Dermis blood vessel endothelial cell (primary cell): Measurements from ENCODE around the gene PCSK6. TPM values are rescaled to one million over a fixed set of nuclear protein-coding genes. Genes with fewer than 3 reads are reported as not detected.
A peak's percentile ranks its signal among the peaks of the same experiment; 100 is the strongest.
"Not testable (repeated sequence)": the region's sequence is repeated elsewhere in the genome, so short reads cannot be mapped to it uniquely, and the experiment has no call there.

Experiments
- DNase-seq: peaks from one replicate; pipeline ENCODE4 v3.0.0; 2010
- total RNA-seq: library from RNA; depleted of rRNA; stranded (reverse); fragments of >200 nt; gene quantifications from 2 replicates; pipeline ENCODE4 v1.2.3, GENCODE V29; 2014

Gene PCSK6
- total RNA-seq, 1 donor from 2014 or later: 24.8 TPM

DNA sequence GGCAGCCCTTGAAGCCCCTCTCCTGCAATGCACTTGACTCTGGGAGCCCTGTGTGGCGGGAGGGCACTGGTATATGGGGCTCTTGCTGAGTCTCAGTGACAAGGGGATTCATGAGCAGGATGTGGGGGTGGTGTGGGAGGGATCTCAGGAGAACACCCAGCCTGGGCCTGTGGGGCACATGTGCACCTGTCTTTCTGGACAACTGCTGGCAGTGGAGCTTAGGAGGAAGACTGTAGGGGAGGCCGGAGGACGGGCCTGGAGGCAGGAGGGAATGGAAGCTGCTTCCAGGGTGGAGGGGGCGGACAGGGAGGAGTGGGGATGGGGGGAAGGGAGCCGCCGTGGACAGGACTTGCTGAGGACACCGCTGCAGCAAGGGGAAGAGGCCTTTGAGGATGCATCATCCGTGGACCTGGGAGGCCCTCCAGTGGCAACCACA is 183.7 kb downstream of the PCSK6 start:
- no peak for DNase-seq

DNA sequence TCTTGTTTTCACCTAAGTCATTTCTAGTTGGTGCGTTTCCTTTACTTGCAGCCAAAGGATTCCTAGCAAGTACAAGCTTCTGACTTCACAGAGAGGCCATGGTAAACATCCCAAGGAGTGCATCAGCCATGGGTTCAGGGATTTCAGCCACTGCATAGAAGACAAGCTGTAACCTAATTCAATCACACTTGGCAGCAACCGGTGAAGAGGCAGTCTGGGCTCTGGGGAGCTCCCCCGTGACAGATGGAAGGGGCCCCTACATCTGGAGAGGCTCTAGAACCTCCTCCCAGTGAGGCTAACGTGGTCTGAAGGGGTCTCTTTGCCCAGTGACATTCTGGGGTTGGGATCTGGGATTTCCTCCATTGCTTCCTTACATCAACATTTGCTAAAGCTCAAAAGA is 186.1 kb downstream of the PCSK6 start:
- DNase-seq: no peak

DNA sequence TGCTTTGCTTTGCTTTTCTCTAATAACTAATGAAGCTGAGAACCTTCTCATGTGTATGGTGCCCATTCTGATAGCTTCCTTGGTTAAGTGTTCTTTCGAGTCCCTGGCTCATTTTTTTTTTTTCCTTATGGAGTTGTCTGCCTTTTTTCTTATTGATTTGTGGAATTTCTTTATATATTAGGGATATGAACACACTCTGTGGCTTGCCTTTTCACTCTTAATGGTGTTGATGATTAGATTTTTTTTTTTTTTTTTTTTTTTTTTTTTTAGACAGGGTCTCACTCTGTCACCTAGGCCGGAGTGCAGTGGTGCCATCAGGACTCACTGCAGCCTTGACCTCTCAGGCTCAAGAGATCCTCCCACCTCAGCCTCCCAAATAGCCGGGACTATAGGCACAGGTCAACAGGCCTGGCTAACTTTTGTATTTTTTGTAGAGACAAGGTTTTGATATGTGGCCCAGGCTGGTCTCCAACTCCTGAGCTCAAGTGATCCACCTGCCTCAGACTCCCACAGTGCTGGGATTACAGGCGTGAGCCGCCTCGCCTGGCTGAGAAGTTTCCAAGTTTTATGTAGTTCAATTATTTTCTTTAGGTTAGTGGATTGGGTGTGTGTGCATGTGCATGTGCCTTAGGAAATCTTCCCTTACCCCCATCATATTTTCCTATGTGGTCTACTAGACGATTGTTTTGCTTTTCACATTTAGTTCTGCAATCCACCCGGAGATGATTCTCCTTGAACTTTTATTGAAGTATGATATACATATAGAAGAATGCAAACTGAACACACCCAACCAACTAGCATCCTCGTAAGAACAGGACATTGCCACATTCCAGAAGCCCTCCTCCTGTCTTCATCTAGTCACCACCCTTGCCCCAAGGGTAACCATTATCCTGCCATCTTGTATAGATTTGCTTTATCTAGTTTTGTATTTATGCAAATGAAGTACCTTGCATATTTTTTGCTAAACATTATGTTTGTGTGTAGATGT is 192.8 kb downstream of the PCSK6 start:
- no peak for DNase-seq

DNA sequence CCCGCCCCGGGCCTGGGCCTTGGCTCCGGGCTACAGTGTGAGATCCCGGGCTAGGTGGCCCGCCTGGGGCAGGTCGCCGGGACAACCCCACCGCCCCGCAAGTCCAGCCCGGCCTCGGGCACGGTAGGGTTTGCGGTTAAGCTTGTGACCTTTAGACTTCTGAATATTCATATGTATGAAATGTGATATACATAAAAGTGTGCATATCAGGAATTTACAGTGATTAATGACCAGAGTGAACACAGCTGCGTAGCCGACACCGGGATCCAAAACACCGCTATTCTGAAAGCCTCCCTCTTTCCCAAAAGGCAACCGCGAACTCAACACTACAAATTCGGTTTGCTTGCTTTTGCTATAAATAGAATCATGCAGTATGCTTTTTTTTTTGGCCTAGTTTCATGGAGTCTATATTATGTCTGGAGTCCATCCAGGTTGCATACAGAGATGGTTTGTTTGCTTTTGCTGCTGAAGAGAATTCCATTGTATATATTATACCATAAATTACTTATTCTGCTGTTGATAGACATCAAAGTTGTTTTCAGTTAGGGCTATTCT is 193.8 kb downstream of the PCSK6 start:
- peak; percentile 17 for DNase-seq

DNA sequence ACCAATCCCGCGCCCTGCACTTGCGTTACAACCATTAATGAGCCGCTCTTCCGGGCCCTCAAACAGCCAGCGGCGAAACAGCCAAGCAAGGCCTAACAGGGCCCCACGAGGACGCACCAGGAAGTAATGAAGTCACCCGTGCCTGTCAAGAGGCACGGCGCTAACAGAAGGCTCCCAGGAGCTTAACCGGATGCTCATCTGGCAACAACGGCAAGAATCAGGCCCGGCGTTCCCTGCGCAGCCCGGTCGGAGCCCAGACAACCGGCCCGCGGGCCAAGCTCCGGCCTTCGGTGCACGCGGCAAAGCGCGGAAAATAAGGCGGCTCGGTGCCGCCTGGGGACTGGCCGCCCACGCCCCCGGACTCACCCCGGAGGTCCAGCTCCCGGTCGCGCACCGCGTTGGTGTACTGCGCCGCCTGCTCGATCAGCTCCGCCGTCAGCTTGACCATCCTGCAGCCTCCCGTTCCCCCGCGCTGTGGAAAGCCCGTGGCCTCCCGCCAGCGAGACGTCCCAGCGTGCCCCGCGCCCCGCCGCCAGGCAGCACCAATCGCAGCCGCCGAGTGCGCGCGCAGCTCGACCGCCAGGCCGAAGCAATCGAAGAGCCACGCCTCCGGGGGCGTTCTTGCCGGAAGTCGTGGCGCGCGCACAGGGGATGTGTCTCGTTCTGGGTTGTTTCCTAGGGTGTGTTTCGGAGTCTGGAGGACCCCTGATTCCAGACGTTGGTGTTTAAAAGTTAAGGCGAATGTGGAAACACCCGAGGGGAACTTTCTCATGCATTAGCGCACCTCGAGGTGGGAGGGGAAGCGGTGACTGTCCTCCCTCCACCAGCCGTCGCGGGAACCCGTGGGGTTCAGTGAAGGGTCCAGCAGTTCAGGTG is 194.5 kb downstream of the PCSK6 start, which contains the start of gene SNRPA1:
SNRPA1 (minus strand) TSS at position 518 of the 876 bp plus-strand sequence; CDS start at position 448, 70 bp downstream.
- peak; percentile 98 for DNase-seq

DNA sequence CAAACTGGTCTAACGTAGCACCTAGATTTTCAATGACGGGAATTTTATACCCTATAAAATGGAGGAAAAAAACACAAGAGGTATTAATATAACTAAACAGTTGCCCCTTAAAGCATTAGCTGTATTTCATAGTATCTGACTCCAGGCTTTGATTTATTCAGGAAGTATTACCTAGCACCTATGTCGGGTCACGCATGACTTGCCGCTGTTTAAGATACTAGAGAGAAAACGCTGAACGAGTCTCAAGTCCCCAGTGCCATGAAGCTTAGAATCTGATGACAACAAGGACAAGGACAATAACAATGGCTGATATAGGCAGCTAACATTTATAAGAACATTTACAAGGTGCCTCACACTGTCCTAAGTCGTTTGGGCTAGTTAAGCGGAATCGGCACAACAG is 196.4 kb downstream of the PCSK6 start:
- peak; percentile 17 for DNase-seq

DNA sequence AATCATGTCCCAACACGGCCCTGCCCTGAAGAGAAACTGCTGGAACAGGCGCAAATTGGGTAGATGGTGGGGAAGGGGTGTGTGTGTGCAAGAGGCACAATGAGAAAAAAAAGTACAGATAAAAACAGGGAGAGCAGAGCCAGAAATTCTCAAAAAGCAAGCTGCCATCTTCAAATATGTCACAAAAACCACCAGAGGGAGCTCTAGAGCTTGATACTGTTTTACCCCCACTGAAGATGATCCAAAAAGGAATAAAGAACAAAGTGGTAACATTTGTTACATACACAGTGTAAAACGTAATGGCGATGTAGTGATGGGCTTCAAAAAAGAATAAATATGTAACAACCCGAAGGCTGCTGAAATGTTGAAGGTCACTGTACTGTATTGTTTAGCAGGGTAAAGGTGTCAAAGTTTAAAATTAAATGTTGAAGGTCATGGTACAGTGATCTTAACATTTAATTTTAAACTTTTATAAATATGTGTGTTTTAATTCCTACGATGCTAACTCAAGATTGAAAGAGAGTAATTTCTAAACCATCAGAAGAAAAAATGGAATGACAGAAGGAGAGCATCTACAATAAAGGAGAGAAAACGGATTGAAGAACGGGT is 200.5 kb downstream of the PCSK6 start:
- peak; percentile 74 for DNase-seq

DNA sequence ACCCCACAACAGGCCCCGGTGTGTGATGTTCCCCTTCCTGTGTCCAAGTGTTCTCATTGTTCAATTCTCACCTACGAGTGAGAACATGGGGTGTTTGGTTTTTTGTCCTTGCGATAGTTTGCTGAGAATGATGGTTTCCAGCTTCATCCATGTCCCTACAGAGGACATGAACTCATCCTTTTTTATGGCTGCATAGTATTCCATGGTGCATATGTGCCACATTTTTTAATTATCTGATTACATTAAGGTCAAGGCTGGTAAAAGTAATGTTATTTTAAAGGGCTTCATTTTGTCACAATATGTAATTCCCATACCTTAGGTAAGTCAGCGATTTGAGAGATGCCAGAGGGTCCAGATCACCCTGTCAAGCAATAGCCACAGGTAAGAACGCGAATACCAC is 202.2 kb downstream of the PCSK6 start:
- not testable (repeated sequence) for DNase-seq

DNA sequence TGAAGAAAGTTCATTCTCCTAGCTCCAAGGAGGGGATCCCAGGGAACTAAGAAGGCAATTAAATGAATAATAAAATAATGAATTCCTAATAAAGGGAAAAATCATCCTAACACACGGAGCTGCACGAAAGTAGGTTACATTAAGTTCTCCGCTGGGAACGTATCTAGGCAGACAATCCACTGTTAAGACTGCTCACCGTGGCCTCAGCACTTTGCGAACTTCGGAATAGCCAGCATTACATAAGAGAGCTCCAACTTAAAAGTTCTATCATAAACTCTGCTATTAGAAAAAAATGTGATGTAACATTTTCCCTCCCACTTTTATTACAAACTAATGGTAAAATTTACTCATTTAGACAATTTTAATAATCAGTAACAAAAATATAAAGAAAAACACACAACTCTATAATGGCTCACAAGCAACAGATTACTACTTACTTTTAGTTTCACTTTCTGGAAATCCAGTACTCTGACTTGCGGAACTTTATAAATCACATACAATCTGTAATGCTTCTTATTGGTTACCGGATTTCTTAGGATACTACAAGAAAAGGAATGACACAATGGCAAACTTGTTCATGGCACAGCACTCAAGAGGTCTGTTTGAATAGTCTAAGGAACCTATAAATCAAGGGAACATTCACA is 202.9 kb downstream of the PCSK6 start:
- no peak for DNase-seq

DNA sequence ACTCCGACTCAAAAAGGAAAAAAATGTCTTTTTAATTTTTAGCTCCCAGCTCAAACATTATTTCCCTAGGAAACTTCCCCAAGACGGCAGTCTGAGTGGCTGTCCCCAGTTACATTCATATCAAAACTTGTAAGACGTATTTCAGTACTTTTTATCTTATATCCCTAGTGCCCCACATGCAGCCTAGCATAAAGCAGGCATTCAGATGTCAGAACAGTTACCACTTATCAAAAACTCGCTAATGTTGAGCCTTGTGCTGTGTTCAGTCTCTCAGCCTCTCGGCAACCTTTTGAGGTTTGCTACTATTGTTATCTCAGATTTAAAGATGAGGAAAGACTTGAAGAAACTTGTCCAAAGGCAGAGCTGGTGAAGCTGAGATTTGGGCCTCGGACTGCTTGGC is 205.6 kb downstream of the PCSK6 start:
- DNase-seq: no peak

DNA sequence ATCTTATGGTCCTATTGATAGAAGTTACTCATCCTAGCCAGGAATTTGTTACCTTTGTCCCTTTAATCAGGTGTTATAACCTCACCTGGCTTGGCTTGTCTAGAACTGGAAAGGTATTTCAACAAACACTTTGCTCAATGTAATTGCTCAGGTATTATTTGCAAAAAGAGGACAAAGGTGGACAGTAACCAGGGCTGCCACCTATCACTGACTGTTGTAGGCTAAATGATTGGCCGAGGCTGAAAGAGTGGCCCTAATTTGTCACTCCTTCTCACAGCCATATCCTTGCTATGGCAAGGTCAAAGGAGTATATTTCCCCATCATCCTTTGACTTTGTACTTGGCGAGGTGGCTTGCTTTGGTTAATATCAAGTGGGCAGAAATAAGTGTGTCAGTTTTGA is 209.5 kb downstream of the PCSK6 start:
- DNase-seq: no peak

DNA sequence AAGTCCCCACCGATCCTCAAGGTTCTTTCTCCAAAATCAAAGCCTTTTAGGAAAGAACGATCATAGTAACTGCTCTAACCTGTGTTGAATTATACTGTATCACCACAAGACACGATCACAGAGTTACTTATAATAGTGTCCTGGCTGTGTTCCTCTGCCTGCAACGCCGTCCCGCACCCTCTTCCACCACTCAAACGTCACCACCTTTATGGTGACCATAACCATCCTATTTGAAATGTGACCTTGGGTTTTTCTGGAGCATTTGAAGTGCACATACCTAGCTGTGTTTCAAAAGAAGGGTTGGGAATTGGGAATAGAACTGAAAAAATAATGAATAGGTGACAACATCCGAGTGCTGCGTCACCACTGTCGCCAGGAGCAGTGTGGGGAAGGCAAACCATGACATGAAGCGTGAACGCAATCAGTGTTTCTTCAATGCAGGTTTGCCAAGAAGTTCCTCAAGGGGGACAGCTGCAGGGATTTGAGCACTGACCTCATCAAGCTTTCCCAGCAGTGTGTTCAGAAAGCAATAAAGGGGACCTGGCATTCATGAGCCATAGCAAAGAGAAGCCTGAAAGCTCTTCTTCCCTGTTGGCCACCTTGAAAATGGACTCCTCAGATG is 211.5 kb downstream of the PCSK6 start:
- no peak for DNase-seq

DNA sequence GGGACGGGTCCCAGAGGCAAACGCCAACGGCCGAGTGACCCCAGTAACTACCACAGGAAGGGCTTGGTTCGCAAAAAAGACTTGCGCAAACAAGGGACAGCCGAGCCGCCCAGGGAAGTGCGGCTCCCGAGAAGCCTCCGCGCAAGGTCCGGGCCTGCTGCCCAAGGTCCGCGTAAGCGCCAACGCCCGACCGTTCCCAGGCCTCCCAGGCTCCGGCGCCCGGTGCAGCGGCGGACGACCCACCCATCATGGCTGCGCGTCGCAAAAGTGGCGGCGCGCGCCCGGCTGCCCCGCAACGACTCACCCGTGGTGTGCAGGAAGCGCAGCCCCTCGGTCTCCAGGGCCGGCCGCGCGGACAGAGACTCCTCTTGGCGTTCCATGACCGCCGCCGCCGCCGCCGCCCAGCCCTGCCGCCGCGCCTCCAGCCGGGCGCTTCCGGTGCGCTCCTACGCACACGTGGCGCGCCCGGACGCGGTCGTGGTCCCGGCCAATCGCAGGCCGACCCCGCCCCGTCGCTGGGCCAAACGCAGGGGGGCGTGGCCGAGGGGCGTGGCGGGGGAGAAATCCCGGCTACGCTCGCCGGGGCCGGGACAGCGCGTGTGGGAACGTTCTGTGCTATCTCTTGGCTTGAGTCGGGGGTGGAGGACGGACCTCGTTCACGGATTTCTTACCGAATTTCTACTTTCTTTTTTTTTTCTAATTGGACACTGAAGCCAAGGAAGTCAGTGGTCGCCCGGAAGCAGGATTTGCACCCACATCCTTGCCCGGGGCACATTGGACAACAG is 212.3 kb downstream of the PCSK6 start, which contains the start of gene SELENOS:
SELENOS (minus strand) TSS at position 448 of the 785 bp plus-strand sequence; CDS start at position 380, 68 bp downstream.
- DNase-seq: peak; percentile 94

DNA sequence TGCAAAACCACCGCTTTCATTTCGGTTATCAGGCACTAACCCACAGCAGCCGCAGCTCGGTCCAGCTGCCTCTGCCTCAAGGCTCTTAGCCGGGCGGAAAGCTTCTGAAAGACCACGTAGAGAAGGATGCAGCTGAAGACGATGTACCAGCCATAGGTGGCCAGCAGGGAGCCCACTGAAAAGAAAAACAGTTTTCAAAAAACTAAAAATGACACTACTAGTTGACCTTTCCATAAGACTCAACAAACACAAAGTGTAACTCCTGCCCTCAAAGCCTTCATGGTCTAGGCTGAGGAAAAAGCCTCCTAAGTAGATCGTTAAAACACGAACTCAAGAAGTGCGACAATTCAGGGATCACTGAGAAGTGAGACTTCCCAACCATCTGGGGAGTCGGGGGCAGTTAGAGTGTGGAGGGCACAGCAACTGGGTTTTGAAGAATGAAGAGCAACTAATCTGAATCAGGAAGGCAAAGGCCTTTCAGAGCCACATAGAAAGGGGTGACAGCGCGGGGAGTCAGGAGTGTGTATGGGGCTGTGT is 212.9 kb downstream of the PCSK6 start:
- DNase-seq: peak; percentile 72

DNA sequence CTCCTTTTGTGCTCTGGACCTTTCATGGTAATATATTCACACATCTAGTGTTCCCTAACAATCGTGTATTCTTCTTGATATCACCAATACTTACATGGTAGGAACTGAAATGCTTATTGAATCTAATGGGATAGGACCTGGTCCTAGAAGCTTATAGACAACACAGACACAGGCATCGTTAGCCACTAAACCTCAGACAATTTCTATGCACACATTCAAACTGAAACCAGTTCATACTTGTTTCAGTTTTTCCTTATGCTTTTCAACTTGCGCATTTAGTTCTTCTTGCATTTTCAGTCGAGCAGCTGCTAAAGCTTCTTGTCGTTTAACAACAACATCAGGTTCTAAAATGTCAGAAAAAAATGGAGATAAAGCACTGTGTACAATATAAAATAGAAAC is 214.5 kb downstream of the PCSK6 start:
- no peak for DNase-seq

DNA sequence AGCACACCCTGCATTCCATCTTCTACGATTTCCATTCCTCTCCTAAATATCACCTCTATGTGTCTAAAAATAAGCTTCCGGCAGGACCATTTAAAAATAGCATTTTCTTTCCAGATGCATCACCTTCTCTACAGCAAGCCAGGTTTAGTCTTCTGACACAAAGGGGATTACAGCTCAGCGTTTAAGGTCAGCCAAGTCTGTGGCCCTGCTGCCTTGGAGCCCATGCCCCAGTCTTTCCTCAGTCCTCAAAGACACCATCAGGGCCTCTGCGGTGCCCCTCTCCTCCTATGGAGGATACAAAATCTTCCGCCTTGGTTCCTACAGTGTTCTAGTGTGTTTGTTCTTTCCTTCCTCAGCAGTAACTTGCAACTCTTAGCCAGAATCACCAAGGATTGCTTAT is 216.0 kb downstream of the PCSK6 start:
- DNase-seq: no peak

DNA sequence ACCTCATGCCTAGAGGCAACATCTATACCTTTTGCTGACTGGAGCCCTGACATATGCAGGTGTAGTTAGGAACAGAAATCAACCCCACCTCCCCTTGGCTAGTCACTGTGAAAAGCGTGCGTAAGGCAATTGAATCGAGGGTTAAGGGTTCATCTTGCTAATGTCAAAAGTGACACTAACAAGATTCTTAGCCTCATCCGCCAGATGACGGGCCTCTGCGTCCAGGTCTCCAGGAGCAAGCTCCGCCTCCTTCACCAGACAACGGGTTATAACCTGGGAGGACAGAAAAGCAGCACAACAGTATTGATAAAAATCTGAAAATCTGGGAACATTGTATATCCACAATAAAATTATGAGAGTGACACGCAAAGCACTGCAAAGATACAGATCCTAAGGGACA is 216.9 kb downstream of the PCSK6 start:
- no peak for DNase-seq

DNA sequence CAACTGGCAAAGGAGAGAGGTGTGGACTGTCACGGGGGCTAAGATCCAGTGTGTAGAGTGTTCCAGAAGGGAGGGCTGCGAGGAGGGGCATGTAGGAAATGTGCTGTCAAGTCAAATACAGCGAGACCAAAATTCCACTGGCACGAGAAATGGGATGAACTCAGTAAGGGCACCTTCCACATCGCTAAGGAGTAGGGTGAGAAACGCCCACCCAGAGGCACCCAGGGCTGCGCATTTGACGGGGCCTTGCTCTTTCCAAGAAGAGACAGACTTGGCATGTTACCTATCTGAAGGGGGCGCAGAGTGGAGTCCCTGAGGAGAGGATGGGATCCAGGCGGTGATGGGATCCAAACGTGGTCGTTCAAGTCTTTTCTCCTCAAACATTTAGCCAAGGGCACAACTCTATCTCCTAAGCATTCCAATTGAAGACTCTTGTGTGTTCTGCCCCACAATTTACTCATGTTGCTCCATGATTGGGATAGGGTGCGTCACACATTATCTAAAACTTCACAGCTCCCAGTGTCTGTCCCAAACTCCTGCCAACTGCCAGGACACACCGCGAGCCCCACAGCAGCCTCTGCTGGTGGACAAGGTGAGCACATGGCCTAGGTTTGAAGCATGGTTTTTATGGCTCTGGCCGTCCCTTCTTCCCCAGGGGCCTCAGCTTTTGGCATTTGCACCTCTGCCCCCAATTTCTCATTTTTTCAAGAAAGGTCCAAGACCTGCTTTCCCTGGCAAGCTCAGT is 219.9 kb downstream of the PCSK6 start:
- no peak for DNase-seq

DNA sequence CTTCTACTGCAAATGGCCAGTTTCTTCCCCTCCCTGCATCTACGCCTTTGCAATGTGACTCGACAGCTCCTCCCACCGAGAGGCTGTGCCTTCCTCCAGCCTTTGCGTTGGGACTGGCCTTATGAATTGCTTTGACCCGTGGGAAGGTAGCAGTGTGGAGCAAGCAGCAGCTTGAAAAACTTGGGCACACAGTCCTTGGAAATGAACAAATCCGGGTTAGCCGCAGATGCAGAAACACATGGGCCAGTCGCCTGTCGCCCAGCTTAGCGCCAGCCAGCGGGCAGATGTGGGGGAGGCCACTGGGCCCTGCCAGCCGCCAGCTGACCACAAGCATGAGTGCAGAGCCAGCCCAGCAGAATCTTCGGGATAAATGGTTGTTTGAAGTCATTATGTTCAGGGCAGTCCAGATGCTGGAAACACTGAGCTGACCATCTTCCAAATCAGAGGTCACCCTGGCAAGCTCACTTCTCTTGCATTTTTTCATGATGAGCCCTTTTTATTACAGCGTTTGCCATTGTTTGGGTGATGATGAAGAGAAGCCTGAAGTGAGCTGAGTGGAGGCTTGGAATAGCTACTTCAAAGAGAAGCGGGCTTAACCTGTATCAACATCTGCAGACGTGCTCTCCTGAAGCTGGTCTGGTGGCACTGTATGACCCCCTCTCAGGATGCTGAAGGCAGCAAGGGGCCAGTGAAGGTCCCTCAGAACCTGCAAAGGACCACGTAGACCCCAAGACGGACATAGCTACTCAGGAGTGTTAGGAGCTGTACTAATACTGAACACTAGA is 222.0 kb downstream of the PCSK6 start:
- peak; percentile 33 for DNase-seq
